EL (cell line): ENCODE data around the gene ZSCAN4.

ENCODE experiments used
- DNase-seq: peaks from one replicate; pipeline ENCODE4 v3.0.0-alpha.2; 2016

ZSCAN4 gene

DNA sequence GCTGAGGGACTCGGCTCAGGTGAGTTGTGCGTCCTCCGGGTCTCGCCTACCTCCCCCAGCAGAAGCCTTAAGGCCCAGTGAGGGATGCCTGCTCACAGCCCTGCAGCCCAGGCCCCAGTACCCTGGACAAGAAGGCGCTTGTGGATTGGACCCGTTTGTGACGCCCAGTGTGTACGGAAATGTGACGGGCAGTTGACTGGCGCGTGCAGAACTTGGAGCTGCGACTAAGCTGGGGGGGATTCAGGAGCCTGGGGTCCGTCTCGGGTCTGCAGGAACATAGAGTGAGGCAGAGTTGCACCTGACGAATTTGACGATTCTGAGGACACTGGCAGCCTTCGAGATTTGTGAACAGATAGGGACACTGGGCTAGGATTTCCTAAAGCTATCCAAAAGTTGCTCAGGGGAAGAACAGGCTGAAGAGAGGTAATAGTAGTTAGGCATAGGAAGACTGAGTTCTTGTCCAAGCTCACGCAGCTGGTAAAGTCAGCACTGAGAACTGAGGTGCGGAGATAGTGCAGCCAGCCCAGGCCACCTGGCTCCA lies 13.6 kb downstream of the ZSCAN4 start:
- DNase-seq = no peak

DNA sequence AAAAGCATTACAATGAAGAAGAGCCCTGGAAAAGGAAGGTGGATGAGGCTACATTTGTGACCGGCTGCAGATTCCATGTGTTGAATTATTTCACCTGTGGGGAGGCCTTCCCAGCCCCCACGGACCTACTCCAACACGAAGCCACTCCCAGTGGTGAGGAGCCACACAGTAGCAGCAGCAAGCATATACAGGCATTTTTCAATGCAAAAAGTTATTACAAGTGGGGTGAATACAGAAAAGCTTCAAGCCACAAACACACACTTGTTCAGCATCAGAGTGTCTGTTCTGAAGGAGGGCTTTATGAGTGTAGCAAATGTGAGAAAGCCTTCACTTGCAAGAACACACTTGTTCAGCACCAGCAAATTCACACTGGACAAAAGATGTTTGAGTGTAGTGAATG lies 18.0 kb downstream of the ZSCAN4 start:
- DNase-seq = no peak

DNA sequence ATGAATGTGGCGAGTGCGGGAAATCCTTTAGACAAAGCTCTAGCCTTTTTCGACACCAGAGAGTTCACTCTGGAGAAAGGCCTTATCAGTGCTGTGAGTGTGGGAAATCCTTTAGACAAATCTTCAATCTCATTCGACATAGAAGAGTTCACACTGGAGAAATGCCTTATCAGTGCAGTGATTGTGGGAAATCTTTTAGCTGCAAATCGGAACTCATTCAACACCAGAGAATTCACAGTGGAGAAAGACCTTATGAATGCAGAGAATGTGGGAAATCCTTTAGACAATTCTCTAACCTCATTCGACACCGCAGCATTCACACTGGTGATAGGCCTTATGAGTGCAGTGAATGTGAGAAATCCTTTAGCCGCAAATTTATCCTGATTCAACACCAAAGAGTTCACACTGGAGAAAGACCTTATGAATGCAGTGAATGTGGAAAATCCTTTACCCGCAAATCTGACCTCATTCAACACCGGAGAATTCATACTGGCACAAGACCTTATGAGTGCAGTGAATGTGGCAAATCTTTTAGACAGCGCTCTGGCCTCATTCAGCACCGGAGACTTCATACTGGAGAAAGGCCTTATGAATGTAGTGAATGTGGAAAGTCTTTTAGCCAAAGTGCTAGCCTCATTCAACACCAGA lies 18.8 kb downstream of the ZSCAN4 start:
- no peak for DNase-seq

DNA sequence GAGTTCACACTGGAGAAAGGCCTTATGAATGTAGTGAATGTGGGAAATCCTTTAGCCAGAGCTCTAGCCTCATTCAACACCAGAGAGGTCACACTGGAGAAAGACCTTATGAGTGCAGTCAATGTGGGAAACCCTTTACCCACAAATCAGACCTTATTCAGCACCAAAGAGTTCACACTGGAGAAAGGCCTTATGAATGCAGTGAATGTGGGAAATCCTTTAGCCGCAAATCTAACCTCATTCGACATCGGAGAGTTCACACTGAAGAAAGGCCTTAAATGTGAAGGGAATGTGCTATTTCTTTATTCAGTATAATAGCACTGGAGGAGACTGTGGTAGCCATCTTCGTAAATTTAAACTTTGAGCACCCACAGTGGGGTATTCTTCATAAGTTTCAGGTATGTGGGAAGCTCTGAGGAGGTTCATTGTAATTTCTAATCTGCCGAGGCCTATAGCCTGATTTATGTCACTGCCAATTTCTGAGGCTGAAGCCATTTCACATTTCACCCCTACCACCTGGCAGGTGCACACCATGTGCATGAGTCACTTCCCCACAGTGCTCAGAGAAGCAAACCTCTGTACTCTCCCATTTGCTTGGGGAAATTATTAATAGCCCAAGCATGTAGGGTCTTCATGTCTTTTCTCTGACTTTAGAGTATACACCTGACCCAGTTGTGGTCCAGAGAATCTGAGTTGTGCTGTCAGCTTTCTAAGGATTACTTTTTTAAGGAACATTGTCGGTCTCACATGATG lies 19.5 kb downstream of the ZSCAN4 start:
- no peak for DNase-seq

DNA sequence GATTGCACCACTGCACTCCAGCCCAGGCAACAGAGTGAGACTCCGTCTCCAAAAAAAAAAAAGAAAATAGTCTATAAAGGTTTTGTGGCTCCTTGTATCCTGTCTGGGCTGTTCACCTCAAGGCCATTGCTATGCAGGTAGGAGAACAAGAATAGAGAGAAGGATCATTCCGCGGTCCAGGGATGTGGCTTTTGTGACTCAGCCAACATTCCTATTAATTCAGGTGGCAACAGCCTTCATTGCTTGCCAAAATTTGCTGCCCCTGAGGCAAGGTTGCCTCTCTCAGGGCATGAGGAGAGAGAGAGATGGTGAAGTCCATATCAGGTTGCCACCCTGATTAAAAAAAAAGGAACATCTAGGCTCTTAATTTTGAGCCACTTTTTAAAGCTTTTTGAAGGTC lies 21.0 kb downstream of the ZSCAN4 start:
- no peak for DNase-seq

DNA sequence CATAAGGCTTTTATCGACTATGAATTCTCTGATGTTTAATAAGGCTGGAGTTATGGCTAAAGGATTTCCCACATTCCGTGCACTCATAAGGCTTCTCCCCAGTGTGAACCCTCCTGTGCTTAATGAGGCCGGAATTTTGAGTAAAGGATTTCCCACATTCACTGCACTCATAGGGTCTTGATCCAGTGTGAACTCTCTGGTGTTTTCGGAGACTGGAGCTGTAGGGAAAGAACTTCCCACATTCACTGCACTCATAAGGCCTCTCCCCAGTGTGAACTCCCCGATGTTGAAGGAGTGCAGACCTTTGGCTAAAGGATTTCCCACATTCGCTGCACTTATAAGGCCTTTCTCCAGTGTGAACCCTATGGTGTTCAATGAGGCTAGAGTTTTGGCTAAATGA lies 32.9 kb downstream of the ZSCAN4 start:
- DNase-seq = no peak

DNA sequence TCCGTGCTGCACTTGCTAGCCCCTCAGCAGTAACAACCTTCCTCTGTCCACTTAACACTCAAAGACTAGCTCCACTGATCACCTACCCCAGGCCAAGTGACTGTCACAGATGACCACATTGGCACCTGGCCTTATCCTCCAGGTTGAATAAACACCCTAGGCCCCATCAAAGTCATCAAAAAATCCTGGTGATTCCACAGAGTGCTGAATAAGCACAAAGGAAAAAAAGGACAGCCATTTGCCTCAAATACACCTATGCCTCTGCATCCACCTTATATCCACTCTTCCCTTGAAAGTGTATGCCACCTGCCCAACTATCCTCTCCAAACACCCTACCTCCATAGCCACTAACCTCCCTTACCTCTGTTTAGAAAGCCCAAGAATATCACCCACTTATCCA lies 37.6 kb downstream of the ZSCAN4 start:
- DNase-seq = no peak

DNA sequence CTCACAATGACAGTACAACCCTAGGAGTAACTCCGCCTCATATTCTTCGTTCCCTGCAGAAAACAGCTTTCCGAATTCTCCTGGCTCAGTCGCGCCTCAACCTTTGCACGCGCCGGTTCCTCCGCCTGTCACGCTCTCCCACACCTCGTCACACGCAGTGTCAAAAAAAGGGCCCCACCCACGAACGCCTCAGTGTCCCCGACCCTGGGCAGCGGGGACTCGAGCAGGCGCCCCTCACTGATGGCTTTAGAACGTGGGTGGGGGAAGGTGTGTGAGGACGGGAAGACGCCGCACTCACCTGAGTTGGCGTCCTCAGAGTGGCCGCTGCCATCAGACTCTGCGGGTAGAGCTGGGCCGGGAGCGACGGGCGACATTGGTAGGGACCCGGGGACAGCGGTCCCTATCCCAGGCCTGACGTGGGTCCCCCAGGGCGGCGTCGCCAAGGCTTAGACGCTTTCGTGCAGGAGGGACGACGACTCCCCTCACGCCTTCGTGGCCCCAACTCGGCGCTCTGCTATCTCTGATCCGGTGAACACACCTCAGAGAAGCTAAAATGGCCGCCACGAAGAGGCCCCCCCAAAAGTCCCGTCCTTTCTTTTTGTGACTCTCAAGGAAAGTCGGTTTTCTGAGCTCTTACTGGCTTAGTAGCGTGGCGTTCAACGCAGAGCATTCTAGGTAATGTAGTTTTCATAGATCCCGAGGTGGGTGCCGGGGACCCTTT lies 40.1 kb downstream of the ZSCAN4 start, which contains the start of gene ZNF154:
ZNF154 (minus strand) TSS at position 564 of the 721 bp plus-strand sequence; CDS start at position 331, 233 bp downstream.
- DNase-seq = no peak

DNA sequence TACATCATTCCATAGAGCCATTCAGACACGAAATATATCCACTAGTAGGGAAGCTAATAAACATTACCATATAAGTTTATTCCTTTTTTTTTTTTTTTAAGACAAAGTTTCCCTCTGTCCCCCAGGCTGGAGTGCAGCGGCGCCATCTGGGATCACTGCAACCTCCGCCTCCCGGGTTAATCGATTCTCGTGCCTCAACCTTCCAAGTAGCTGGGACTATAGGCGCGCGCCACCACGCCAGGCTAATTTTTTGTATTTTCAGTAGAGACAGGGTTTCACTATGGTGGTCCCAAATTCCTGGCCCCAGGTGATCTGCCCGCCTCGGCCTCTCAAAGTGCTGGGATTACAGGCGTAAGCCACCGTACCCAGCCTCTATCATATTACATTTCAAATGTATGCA lies 40.9 kb downstream of the ZSCAN4 start:
- DNase-seq = no peak

DNA sequence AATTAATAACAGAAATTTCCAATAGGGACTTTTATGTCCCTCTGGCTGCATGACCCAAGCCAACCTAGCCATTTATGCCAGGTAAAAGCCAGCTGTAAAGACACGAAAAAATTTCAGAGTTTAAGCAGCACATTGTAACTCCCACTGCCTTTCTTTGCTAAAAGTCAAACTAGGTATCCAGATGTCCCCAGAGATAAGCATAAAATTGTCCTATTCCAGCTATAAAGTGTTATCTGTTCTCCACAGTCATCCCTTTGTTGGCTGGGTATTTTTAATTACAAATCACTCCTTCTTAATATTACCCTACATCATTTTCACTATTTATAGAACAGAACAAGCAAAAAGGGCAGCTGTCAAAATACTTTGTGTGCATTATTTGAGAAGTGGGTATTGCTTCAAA lies 43.5 kb downstream of the ZSCAN4 start:
- no peak for DNase-seq

DNA sequence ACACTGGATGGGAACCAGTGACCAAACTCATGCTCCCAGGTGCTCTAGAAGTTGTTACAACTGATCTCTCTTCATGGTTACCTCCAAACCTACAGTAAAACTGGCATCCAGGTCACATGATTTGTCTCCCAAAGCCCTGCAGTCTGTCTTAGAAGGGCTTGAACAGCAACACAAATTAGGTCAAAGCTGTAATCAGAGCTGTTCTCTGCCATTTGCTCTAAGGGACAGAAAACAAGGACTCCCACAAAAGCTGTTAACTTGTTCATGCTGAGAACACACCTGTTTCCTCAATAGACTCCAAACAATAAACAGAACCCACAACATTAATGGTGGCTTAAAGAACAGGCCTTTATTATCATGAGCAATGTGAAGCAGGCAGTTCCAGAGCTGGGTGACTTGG lies 50.7 kb downstream of the ZSCAN4 start:
- no peak for DNase-seq

DNA sequence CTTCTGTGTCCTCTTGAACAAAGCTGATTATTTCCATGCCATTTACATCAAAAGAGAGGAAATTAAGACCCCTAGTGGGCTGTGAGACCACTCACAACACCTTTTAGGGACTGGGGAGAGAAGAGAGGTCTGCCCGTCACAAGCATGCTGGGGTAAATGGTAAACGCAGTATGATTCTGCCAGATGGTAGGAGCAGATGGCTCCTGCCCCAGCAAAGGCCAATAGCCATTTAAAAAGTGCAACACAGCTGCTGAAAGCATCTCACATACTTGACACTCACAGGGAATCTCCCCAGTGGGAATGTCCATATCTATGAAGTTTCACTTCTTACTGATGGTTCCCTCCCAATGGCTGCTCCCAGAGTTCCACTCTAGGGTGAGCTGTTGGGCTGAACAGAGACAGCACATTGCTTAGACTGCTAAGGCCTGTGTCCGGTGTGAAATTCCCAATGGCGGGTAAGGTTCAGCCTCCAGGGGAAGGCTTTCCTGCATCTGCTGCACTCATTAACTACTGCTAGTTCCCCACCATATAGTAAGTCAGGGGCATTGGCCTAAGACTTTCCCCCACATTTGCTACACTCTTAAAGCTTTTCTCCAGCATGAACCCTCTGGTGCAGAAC lies 51.3 kb downstream of the ZSCAN4 start:
- DNase-seq = no peak

DNA sequence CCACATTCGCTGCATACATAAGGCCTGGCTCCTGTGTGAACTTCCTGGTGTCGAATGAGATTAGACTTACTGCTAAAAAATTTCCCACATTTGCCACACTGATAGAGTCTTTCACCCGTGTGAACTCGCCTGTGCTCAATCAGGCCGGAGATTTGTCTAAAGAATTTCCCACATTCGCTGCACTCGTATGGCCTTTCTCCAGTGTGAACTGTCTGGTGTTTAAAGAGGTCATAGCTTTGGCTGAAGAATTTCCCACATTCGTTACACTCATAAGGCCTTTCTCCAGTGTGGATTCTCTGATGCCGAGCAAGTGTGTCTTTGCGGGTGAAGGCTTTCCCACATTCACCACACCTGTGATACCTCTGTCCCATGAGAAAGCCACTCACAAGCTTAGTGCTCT lies 52.1 kb downstream of the ZSCAN4 start:
- DNase-seq = no peak
